DOHH2 (cell line): ENCODE results near the gene HSPB9.

ENCODE experiments used
- H3F3A ChIP-seq: fragments of 200-600 bp; sonication (generic), shearing (Covaris generic); 2 replicates; pipeline ENCODE4 v1.6.0; 2016; ENCODE audit warnings: antibody characterized with exemption, mild to moderate bottlenecking; ENCODE audit not compliant: control insufficient read depth, insufficient read depth
- H3K27ac ChIP-seq: fragments of 200-600 bp; sonication (generic); 2 replicates; pipeline ENCODE4 v1.5.1; 2014; ENCODE audit warnings: low read depth, mild to moderate bottlenecking, low read length, moderate library complexity
- H3K27me3 ChIP-seq: fragments of 200-600 bp; sonication (generic); 2 replicates; pipeline ENCODE4 v1.6.1; 2014; ENCODE audit warnings: mild to moderate bottlenecking, low read length, mixed read lengths; ENCODE audit not compliant: control insufficient read depth
- H3K36me3 ChIP-seq: fragments of 200-600 bp; sonication (generic); 2 replicates; pipeline ENCODE4 v1.6.1; 2014; ENCODE audit warnings: mild to moderate bottlenecking, low read length, moderate library complexity, mixed read lengths; ENCODE audit not compliant: control insufficient read depth
- H3K4me1 ChIP-seq: fragments of 200-600 bp; sonication (generic); 2 replicates; pipeline ENCODE4 v1.6.1; 2014; ENCODE audit warnings: mild to moderate bottlenecking, low read length, mixed read lengths; ENCODE audit not compliant: control insufficient read depth
- H3K4me2 ChIP-seq: fragments of 200-600 bp; sonication (generic); 2 replicates; pipeline ENCODE4 v1.6.0; 2014; ENCODE audit warnings: mild to moderate bottlenecking, low read length, moderate library complexity
- H3K4me3 ChIP-seq: fragments of 200-600 bp; sonication (generic); 2 replicates; pipeline ENCODE4 v1.5.1; 2014; ENCODE audit warnings: mild to moderate bottlenecking, low read length, mixed read lengths
- H3K79me2 ChIP-seq: fragments of 200-600 bp; sonication (generic); 2 replicates; pipeline ENCODE4 v1.6.1; 2014; ENCODE audit warnings: mild to moderate bottlenecking, low read length, mixed read lengths; ENCODE audit not compliant: control insufficient read depth
- H3K9me2 ChIP-seq: fragments of 200-600 bp; sonication (generic); replicated peaks from 2 replicates; pipeline ENCODE4 v1.6.1; 2014; ENCODE audit warnings: mild to moderate bottlenecking, low read length, mixed read lengths; ENCODE audit not compliant: control insufficient read depth
- H3K9me3 ChIP-seq: fragments of 200-600 bp; sonication (generic); 2 replicates; pipeline ENCODE4 v1.6.1; 2014; ENCODE audit warnings: antibody characterized with exemption, low read length, mixed read lengths; ENCODE audit not compliant: control insufficient read depth, insufficient read depth
- H4K20me1 ChIP-seq: fragments of 200-600 bp; sonication (generic); 2 replicates; pipeline ENCODE4 v1.6.0; 2014; ENCODE audit warnings: low read depth, mild to moderate bottlenecking, antibody characterized with exemption, low read length, moderate library complexity; ENCODE audit not compliant: control insufficient read depth, insufficient read depth
- EZH2phosphoT487 ChIP-seq: fragments of 200-600 bp; sonication (generic); IDR thresholded peaks from 2 replicates; pipeline ENCODE4 v1.6.1; 2017; ENCODE audit warnings: borderline replicate concordance, mild to moderate bottlenecking, antibody characterized with exemption, low read length, moderate library complexity, mixed read lengths
- TF ChIP-seq, protein P1 (sequence below): fragments of 200-600 bp; sonication (generic); IDR thresholded peaks from one replicate; pipeline ENCODE4 v1.5.1; 2014; ENCODE audit warnings: antibody characterized with exemption, mild to moderate bottlenecking, low read depth, low read length; ENCODE audit not compliant: poor library complexity, severe bottlenecking

Gene HSPB9

DNA sequence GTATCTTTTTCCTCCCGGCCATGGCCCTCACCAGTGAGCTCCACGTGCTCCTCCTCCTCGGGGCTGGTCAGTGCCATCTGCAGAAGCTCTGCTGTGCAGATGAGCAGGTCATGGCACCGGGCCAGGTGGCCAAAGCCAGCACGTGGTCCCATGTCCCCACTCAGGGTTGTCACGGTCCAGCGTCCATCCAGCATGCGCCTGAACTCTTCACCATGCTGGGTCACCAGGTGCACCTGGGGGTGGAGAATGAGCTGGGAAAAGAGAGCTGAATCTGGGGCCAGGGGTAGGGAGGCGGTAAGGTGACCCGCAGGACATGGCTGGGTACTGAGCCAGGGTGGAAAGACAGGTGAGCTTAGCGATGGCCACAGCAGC is 11.4 kb upstream of the HSPB9 start:
- no peaks in the 10 kb centered on the region for H3K9me2 ChIP-seq
- no peaks in the 10 kb centered on the region for H3K27me3 ChIP-seq
- H3K79me2 ChIP-seq = no peaks in the 10 kb centered on the region
- peaks cover 5% of the 10 kb centered on the region; the same call in 1 of the 2 replicates for H3F3A ChIP-seq
- TF ChIP-seq, protein P1, sequence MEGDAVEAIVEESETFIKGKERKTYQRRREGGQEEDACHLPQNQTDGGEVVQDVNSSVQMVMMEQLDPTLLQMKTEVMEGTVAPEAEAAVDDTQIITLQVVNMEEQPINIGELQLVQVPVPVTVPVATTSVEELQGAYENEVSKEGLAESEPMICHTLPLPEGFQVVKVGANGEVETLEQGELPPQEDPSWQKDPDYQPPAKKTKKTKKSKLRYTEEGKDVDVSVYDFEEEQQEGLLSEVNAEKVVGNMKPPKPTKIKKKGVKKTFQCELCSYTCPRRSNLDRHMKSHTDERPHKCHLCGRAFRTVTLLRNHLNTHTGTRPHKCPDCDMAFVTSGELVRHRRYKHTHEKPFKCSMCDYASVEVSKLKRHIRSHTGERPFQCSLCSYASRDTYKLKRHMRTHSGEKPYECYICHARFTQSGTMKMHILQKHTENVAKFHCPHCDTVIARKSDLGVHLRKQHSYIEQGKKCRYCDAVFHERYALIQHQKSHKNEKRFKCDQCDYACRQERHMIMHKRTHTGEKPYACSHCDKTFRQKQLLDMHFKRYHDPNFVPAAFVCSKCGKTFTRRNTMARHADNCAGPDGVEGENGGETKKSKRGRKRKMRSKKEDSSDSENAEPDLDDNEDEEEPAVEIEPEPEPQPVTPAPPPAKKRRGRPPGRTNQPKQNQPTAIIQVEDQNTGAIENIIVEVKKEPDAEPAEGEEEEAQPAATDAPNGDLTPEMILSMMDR = no peak
- TF ChIP-seq EZH2phosphoT487 = no peak
- H3K4me1 ChIP-seq = peaks cover 44% of the 10 kb centered on the region
- no peak overlapping the region for H3K4me3 ChIP-seq
- peaks cover 30% of the 10 kb centered on the region for H3K36me3 ChIP-seq
- H3K4me2 ChIP-seq = no peak overlapping the region
- no peak overlapping the region for H3K27ac ChIP-seq
- H4K20me1 ChIP-seq = no peaks in the 10 kb centered on the region
- no peaks in the 10 kb centered on the region for H3K9me3 ChIP-seq

DNA sequence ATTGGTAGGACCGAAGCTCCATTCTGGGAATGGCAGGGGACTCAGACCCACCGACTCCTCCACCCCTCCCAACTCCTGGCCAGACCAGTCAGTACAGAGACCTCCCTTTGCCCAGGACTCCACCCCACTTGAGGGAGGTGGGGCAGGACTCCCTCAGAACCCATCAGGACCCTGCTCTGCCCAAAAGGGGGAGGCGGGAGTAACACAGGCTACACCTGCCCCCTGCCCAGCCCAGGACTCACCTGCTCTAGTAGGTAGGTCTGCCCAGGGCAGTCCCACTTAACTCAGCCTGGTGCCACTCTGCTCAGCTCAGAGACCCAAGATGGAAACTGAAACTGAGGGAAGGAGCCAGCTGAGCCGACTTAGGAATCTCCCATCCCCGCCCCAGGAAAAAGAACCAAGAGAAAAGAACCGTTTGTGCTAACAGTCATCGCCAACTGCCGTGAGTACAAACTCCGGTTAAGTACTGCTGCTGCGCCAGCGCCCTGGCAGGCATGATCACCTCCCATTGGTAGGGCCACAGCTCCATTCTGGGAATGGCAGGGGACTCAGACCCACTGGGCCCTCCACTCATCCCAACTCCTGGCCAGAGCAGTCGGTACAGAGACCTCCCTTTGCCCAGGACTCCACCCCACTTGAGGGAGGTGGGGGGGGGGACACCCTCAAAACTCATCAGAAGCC is 10.6 kb upstream of the HSPB9 start:
- no peaks in the 10 kb centered on the region for H3K9me3 ChIP-seq
- peaks cover 35% of the 10 kb centered on the region for H3K36me3 ChIP-seq
- no peaks in the 10 kb centered on the region for H3K79me2 ChIP-seq
- no peaks in the 10 kb centered on the region for H3K9me2 ChIP-seq
- H3K27ac ChIP-seq = peak overlapping the region; percentile 34; the same call in 1 of the 2 replicates
- H3K27me3 ChIP-seq = no peaks in the 10 kb centered on the region
- no peaks in the 10 kb centered on the region for H4K20me1 ChIP-seq
- peak overlapping the region; percentile 93 for H3K4me2 ChIP-seq
- H3K4me3 ChIP-seq = peak overlapping the region; percentile 69
- no peak for TF ChIP-seq EZH2phosphoT487
- TF ChIP-seq, protein P1 = no peak
- H3F3A ChIP-seq = peaks cover 5% of the 10 kb centered on the region; the same call in 1 of the 2 replicates
- peaks cover 49% of the 10 kb centered on the region for H3K4me1 ChIP-seq

DNA sequence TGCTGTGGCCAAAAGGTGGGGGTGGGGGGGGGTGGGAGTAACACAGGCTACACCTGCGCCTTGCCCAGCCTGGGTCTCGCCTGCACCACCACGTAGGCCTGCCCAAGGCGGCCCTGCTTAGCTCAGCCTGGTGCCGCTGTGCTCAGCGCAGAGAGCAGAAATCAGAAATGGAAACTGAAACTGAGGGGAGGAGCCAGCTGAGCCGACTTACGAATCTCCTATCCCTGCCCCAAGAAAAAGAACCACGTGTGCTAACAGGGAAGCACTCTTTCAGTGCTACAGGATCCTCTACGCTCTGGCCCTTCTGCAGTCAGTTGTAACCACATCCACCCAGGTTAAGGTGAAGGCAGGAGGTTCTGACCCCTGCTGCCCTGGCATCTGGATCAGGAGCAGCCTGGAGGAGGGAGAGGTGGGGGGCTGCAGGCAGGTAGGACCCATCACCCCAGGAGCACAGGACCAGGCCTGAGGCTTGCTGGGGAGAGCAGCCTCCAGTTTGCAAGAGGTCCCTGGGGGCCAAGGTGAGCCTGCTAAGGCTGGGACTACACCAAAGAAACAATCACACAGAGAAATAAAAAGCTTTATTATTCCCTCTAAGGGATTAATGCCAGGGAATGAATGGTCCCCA is 9.9 kb upstream of the HSPB9 start, which contains the start of gene DHX58:
DHX58 (minus strand) TSS at position 163 of the 625 bp plus-strand sequence. CDS start 822 bp downstream, outside the sequence.
- Histone ChIP-seq H3K9me2 (no peaks in the 10 kb centered on the region), H3F3A (peaks cover 5% of the 10 kb centered on the region; the same call in 1 of the 2 replicates), H3K79me2 (no peaks in the 10 kb centered on the region), H3K9me3 (no peaks in the 10 kb centered on the region), H3K27me3 (no peaks in the 10 kb centered on the region), H3K4me3 (peak within 1 kb of the TSS; percentile 69), H3K4me1 (peaks cover 44% of the 10 kb centered on the region), H3K36me3 (peaks cover 41% of the 10 kb centered on the region), H3K27ac (peak within 1 kb of the TSS; percentile 68), H4K20me1 (no peaks in the 10 kb centered on the region), H3K4me2 (peak within 1 kb of the TSS; percentile 93)
- no peak for TF ChIP-seq EZH2phosphoT487
- TF ChIP-seq, protein P1 = no peak
